ENCODE measurements around the gene HEPH. TPM values are rescaled to one million over a fixed set of nuclear protein-coding genes. Genes with fewer than 3 reads are reported as not detected.

Gene HEPH
- total and polyA plus RNA-seq, 9 of the 15 experiments (the other 6 are each of a cell fraction or from before 2014, with no cell fraction given) = 22.4 to 67.6 (median 42.9) TPM

GRCh38 chrX:66162331-66162822, 1.7 kb upstream of the HEPH start (continued):
- TF ChIP-seq SMARCE1 (IDR thresholded peaks at IDR 0.05) (peak; percentile 99), ZFP36 (IDR thresholded peaks at IDR 0.05; ENCODE audit: low read depth, low read length, partially characterized antibody) (no peak), HLTF (IDR thresholded peaks at IDR 0.05) (no peak), RHOXF2B (CRISPR knock-in tag; conservative IDR thresholded peaks at IDR 0.05) (no peak), EHMT2 (IDR thresholded peaks at IDR 0.05) (peak; percentile 92), BRF2 (IDR thresholded peaks at IDR 0.05; ENCODE audit: borderline replicate concordance, insufficient read depth, insufficient read length) (no peak), FOXP1 (CRISPR knock-in tag; IDR thresholded peaks at IDR 0.05) (no peak), PURB (CRISPR knock-in tag; IDR thresholded peaks at IDR 0.05; ENCODE audit: low read depth) (no peak), ZNF121 (CRISPR knock-in tag; conservative IDR thresholded peaks at IDR 0.05) (no peak), HDAC6 (IDR thresholded peaks at IDR 0.05; ENCODE audit: low read depth, low read length) (no peak), KLF1 (tag; IDR thresholded peaks at IDR 0.05) (no peak), MBD2 (IDR thresholded peaks at IDR 0.05; ENCODE audit: borderline replicate concordance, low read depth) (peak; percentile 74), ZNF668 (CRISPR knock-in tag; IDR thresholded peaks at IDR 0.05) (no peak), PML (IDR thresholded peaks at IDR 0.05; ENCODE audit: low read length) (peak; percentile 79), ZC3H4 (CRISPR knock-in tag; IDR thresholded peaks at IDR 0.05; ENCODE audit: borderline replicate concordance) (no peak)
- TF ChIP-seq, protein P1, sequence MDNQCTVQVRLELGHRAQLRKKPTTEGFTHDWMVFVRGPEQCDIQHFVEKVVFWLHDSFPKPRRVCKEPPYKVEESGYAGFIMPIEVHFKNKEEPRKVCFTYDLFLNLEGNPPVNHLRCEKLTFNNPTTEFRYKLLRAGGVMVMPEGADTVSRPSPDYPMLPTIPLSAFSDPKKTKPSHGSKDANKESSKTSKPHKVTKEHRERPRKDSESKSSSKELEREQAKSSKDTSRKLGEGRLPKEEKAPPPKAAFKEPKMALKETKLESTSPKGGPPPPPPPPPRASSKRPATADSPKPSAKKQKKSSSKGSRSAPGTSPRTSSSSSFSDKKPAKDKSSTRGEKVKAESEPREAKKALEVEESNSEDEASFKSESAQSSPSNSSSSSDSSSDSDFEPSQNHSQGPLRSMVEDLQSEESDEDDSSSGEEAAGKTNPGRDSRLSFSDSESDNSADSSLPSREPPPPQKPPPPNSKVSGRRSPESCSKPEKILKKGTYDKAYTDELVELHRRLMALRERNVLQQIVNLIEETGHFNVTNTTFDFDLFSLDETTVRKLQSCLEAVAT (IDR thresholded peaks at IDR 0.05) = peak; percentile 69 to 71
- TF ChIP-seq, protein P2, sequence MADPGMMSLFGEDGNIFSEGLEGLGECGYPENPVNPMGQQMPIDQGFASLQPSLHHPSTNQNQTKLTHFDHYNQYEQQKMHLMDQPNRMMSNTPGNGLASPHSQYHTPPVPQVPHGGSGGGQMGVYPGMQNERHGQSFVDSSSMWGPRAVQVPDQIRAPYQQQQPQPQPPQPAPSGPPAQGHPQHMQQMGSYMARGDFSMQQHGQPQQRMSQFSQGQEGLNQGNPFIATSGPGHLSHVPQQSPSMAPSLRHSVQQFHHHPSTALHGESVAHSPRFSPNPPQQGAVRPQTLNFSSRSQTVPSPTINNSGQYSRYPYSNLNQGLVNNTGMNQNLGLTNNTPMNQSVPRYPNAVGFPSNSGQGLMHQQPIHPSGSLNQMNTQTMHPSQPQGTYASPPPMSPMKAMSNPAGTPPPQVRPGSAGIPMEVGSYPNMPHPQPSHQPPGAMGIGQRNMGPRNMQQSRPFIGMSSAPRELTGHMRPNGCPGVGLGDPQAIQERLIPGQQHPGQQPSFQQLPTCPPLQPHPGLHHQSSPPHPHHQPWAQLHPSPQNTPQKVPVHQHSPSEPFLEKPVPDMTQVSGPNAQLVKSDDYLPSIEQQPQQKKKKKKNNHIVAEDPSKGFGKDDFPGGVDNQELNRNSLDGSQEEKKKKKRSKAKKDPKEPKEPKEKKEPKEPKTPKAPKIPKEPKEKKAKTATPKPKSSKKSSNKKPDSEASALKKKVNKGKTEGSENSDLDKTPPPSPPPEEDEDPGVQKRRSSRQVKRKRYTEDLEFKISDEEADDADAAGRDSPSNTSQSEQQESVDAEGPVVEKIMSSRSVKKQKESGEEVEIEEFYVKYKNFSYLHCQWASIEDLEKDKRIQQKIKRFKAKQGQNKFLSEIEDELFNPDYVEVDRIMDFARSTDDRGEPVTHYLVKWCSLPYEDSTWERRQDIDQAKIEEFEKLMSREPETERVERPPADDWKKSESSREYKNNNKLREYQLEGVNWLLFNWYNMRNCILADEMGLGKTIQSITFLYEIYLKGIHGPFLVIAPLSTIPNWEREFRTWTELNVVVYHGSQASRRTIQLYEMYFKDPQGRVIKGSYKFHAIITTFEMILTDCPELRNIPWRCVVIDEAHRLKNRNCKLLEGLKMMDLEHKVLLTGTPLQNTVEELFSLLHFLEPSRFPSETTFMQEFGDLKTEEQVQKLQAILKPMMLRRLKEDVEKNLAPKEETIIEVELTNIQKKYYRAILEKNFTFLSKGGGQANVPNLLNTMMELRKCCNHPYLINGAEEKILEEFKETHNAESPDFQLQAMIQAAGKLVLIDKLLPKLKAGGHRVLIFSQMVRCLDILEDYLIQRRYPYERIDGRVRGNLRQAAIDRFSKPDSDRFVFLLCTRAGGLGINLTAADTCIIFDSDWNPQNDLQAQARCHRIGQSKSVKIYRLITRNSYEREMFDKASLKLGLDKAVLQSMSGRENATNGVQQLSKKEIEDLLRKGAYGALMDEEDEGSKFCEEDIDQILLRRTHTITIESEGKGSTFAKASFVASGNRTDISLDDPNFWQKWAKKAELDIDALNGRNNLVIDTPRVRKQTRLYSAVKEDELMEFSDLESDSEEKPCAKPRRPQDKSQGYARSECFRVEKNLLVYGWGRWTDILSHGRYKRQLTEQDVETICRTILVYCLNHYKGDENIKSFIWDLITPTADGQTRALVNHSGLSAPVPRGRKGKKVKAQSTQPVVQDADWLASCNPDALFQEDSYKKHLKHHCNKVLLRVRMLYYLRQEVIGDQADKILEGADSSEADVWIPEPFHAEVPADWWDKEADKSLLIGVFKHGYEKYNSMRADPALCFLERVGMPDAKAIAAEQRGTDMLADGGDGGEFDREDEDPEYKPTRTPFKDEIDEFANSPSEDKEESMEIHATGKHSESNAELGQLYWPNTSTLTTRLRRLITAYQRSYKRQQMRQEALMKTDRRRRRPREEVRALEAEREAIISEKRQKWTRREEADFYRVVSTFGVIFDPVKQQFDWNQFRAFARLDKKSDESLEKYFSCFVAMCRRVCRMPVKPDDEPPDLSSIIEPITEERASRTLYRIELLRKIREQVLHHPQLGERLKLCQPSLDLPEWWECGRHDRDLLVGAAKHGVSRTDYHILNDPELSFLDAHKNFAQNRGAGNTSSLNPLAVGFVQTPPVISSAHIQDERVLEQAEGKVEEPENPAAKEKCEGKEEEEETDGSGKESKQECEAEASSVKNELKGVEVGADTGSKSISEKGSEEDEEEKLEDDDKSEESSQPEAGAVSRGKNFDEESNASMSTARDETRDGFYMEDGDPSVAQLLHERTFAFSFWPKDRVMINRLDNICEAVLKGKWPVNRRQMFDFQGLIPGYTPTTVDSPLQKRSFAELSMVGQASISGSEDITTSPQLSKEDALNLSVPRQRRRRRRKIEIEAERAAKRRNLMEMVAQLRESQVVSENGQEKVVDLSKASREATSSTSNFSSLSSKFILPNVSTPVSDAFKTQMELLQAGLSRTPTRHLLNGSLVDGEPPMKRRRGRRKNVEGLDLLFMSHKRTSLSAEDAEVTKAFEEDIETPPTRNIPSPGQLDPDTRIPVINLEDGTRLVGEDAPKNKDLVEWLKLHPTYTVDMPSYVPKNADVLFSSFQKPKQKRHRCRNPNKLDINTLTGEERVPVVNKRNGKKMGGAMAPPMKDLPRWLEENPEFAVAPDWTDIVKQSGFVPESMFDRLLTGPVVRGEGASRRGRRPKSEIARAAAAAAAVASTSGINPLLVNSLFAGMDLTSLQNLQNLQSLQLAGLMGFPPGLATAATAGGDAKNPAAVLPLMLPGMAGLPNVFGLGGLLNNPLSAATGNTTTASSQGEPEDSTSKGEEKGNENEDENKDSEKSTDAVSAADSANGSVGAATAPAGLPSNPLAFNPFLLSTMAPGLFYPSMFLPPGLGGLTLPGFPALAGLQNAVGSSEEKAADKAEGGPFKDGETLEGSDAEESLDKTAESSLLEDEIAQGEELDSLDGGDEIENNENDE (IDR thresholded peaks at IDR 0.05; ENCODE audit: low read depth, low read length) = no peak
